ENCODE results near the gene SCUBE1. TPM values are rescaled to one million over a fixed set of nuclear protein-coding genes. Genes with fewer than 3 reads are reported as not detected.
A peak's percentile ranks its signal among the peaks of the same experiment; 100 is the strongest.

The SCUBE1 gene
- total RNA-seq, 2 experiments from 2014 or later: 0.03 TPM; not detected in 1

- Mint-ChIP-seq H3K4me3 (no peak overlapping the region), H3K9me3 (ENCODE audit: insufficient read depth) (no peaks in the 10 kb centered on the region), H3K27ac (no peak overlapping the region), H3K36me3 (ENCODE audit: low read depth) (no peaks in the 10 kb centered on the region), H3K27me3 (ENCODE audit: low read depth) (peaks cover 2% of the 10 kb centered on the region), H3K4me1 (ENCODE audit: low read depth) (peaks cover 10% of the 10 kb centered on the region)
- CTCF ChIA-PET: interaction anchor here (0.6 to 10.0 kb wide), 20 partner anchors 9 to 209 kb away, joined by 3 to 171 read pairs (median 6); partner anchors contain the start of gene SCUBE1
- no peak for DNase-seq
- POLR2A ChIA-PET: interaction anchor here (2.0 kb wide), 1 partner anchor 9 kb away, joined by 11 read pairs; no protein-coding TSS in a partner anchor
- ATAC-seq: no peak
Measured at GRCh38 chr22:43272869-43273318, 70.3 kb downstream of the SCUBE1 start.

- CTCF ChIA-PET: interaction anchor here (0.7 to 10.0 kb wide), 8 partner anchors 18 to 115 kb away, joined by 3 to 171 read pairs (median 6); partner anchors contain the start of gene SCUBE1
- no peaks in the 10 kb centered on the region for H3K9me3 Mint-ChIP-seq (ENCODE audit: insufficient read depth)
- H3K4me1 Mint-ChIP-seq (ENCODE audit: low read depth): peaks cover 10% of the 10 kb centered on the region
- peaks cover 2% of the 10 kb centered on the region for H3K27me3 Mint-ChIP-seq (ENCODE audit: low read depth)
- ATAC-seq: no peak
- no peaks in the 10 kb centered on the region for H3K36me3 Mint-ChIP-seq (ENCODE audit: low read depth)
- POLR2A ChIA-PET: interaction anchor here (2.0 kb wide), 1 partner anchor 8 kb away, joined by 11 read pairs; no protein-coding TSS in a partner anchor
- no peak overlapping the region for H3K4me3 Mint-ChIP-seq
- no peak for DNase-seq
- no peak overlapping the region for H3K27ac Mint-ChIP-seq
Measured at GRCh38 chr22:43272301-43272700, 70.9 kb downstream of the SCUBE1 start.

- ATAC-seq: no peak
- Mint-ChIP-seq H3K27me3 (ENCODE audit: low read depth) (peaks cover 6% of the 10 kb centered on the region), H3K4me3 (no peak overlapping the region), H3K36me3 (ENCODE audit: low read depth) (no peaks in the 10 kb centered on the region), H3K27ac (no peak overlapping the region), H3K4me1 (ENCODE audit: low read depth) (peaks cover 10% of the 10 kb centered on the region), H3K9me3 (ENCODE audit: insufficient read depth) (no peaks in the 10 kb centered on the region)
- no peak for DNase-seq
- CTCF ChIA-PET: interaction anchor here (0.6 to 10.0 kb wide), 3 partner anchors 24 to 74 kb away, joined by 3 to 171 read pairs (median 12); partner anchors contain the start of gene SCUBE1
- POLR2A ChIA-PET: no interaction called here
Measured at GRCh38 chr22:43270949-43271348, 72.2 kb downstream of the SCUBE1 start.

GRCh38 chr22:43270314-43270908 lies 72.8 kb downstream of the SCUBE1 start:
- H3K27me3 Mint-ChIP-seq (ENCODE audit: low read depth): peaks cover 6% of the 10 kb centered on the region
- POLR2A ChIA-PET: no interaction called here
- no peaks in the 10 kb centered on the region for H3K9me3 Mint-ChIP-seq (ENCODE audit: insufficient read depth)
- no peak overlapping the region for H3K27ac Mint-ChIP-seq
- CTCF ChIA-PET: interaction anchor here (0.6 to 10.0 kb wide), 5 partner anchors 10 to 75 kb away, joined by 3 to 171 read pairs (median 5); partner anchors contain the start of gene SCUBE1
- no peak overlapping the region for H3K4me3 Mint-ChIP-seq
- DNase-seq: no peak
- ATAC-seq: no peak
- peaks cover 11% of the 10 kb centered on the region for H3K4me1 Mint-ChIP-seq (ENCODE audit: low read depth)
- H3K36me3 Mint-ChIP-seq (ENCODE audit: low read depth): no peaks in the 10 kb centered on the region

- POLR2A ChIA-PET: interaction anchor here (0.5 kb wide), 1 partner anchor 111 kb away, joined by 3 read pairs; no protein-coding TSS in a partner anchor
- H3K9me3 Mint-ChIP-seq (ENCODE audit: insufficient read depth): no peaks in the 10 kb centered on the region
- CTCF ChIA-PET: interaction anchor here (1.2 to 10.0 kb wide), 4 partner anchors 9 to 76 kb away, joined by 3 to 171 read pairs (median 8); partner anchors contain the start of gene SCUBE1
Measured at GRCh38 chr22:43269646-43270045, 73.5 kb downstream of the SCUBE1 start.

GRCh38 chr22:43269246-43269645 lies 73.9 kb downstream of the SCUBE1 start:
- Mint-ChIP-seq H3K27ac (no peak overlapping the region), H3K9me3 (ENCODE audit: insufficient read depth) (no peaks in the 10 kb centered on the region), H3K36me3 (ENCODE audit: low read depth) (no peaks in the 10 kb centered on the region), H3K27me3 (ENCODE audit: low read depth) (peaks cover 6% of the 10 kb centered on the region), H3K4me3 (no peak overlapping the region), H3K4me1 (ENCODE audit: low read depth) (peaks cover 22% of the 10 kb centered on the region)
- no peak for ATAC-seq
- DNase-seq: no peak
- CTCF ChIA-PET: interaction anchor here (1.2 to 10.0 kb wide), 4 partner anchors 8 to 76 kb away, joined by 3 to 171 read pairs (median 8); partner anchors contain the start of gene SCUBE1
- POLR2A ChIA-PET: interaction anchor here (0.5 kb wide), 1 partner anchor 112 kb away, joined by 3 read pairs; no protein-coding TSS in a partner anchor

More at GRCh38 chr22:43269646-43270045, 73.5 kb downstream of the SCUBE1 start:
- Mint-ChIP-seq H3K27me3 (ENCODE audit: low read depth) (peaks cover 6% of the 10 kb centered on the region), H3K4me1 (ENCODE audit: low read depth) (peaks cover 18% of the 10 kb centered on the region), H3K4me3 (no peak overlapping the region), H3K27ac (no peak overlapping the region), H3K36me3 (ENCODE audit: low read depth) (no peaks in the 10 kb centered on the region)
- ATAC-seq: no peak
- DNase-seq: no peak

- POLR2A ChIA-PET: no interaction called here
- H3K36me3 Mint-ChIP-seq (ENCODE audit: low read depth): no peaks in the 10 kb centered on the region
- H3K4me1 Mint-ChIP-seq (ENCODE audit: low read depth): peaks cover 30% of the 10 kb centered on the region
- H3K9me3 Mint-ChIP-seq (ENCODE audit: insufficient read depth): no peaks in the 10 kb centered on the region
- peaks cover 6% of the 10 kb centered on the region for H3K27me3 Mint-ChIP-seq (ENCODE audit: low read depth)
- no peak for ATAC-seq
- CTCF ChIA-PET: interaction anchor here (1.5 to 1.9 kb wide), 2 partner anchors 36 to 78 kb away, joined by 6 to 11 read pairs; no protein-coding TSS in a partner anchor
- H3K4me3 Mint-ChIP-seq: no peak overlapping the region
- DNase-seq: no peak
- no peak overlapping the region for H3K27ac Mint-ChIP-seq
Measured at GRCh38 chr22:43267981-43268660, 75.1 kb downstream of the SCUBE1 start.

GRCh38 chr22:43267332-43267980 lies 75.7 kb downstream of the SCUBE1 start:
- ATAC-seq (no peak), DNase-seq (no peak)
- Mint-ChIP-seq H3K36me3 (ENCODE audit: low read depth) (no peaks in the 10 kb centered on the region), H3K9me3 (ENCODE audit: insufficient read depth) (no peaks in the 10 kb centered on the region), H3K4me3 (no peak overlapping the region), H3K27me3 (ENCODE audit: low read depth) (peaks cover 6% of the 10 kb centered on the region), H3K27ac (no peak overlapping the region), H3K4me1 (ENCODE audit: low read depth) (peaks cover 37% of the 10 kb centered on the region)
- ChIA-PET CTCF (interaction anchor here (1.5 to 1.9 kb wide), 3 partner anchors 8 to 79 kb away, joined by 6 to 11 read pairs (median 6); no protein-coding TSS in a partner anchor), POLR2A (interaction anchor here (0.6 kb wide), 1 partner anchor 545 kb away, joined by 3 read pairs; no protein-coding TSS in a partner anchor)

- ATAC-seq (no peak), DNase-seq (no peak)
- ChIA-PET POLR2A (no interaction called here), CTCF (interaction anchor here (1.7 to 5.1 kb wide), 4 partner anchors 8 to 80 kb away, joined by 6 to 41 read pairs (median 30); no protein-coding TSS in a partner anchor)
- Mint-ChIP-seq H3K36me3 (ENCODE audit: low read depth) (no peaks in the 10 kb centered on the region), H3K27ac (no peak overlapping the region), H3K4me1 (ENCODE audit: low read depth) (peaks cover 40% of the 10 kb centered on the region), H3K9me3 (ENCODE audit: insufficient read depth) (no peaks in the 10 kb centered on the region), H3K4me3 (no peak overlapping the region), H3K27me3 (ENCODE audit: low read depth) (peaks cover 6% of the 10 kb centered on the region)
Measured at GRCh38 chr22:43266076-43266475, 77.1 kb downstream of the SCUBE1 start.

GRCh38 chr22:43263645-43264514 lies 79.3 kb downstream of the SCUBE1 start:
- H3K4me1 Mint-ChIP-seq (ENCODE audit: low read depth): peaks cover 34% of the 10 kb centered on the region
- H3K4me3 Mint-ChIP-seq: peak overlapping the region; percentile 72
- CTCF ChIA-PET: interaction anchor here (1.0 to 5.1 kb wide), 4 partner anchors 10 to 82 kb away, joined by 3 to 41 read pairs (median 30); no protein-coding TSS in a partner anchor
- POLR2A ChIA-PET: interaction anchor here (0.5 to 2.9 kb wide), 5 partner anchors 9 to 1469 kb away, joined by 3 to 11 read pairs (median 3); partner anchors contain the start of gene POLDIP3
- DNase-seq (peak; percentile 93), ATAC-seq (peak; percentile 89)
- H3K27ac Mint-ChIP-seq: peak overlapping the region; percentile 93
- peaks cover 3% of the 10 kb centered on the region for H3K27me3 Mint-ChIP-seq (ENCODE audit: low read depth)
- H3K36me3 Mint-ChIP-seq (ENCODE audit: low read depth): no peaks in the 10 kb centered on the region
- H3K9me3 Mint-ChIP-seq (ENCODE audit: insufficient read depth): no peaks in the 10 kb centered on the region
